D721Med (cell line): Measurements from ENCODE around the gene CHST13.

ENCODE experiments used
- DNase-seq: peaks from one replicate; pipeline ENCODE4 v3.0.0; 2011; ENCODE audit warnings: low spot score; ENCODE audit not compliant: insufficient read length
- FAIRE-seq: peaks from 2 replicates; lab custom pipeline; 2011; peaks lifted over from hg19 to GRCh38; lab: Jason Lieb, UNC
- CTCF ChIP-seq: IDR thresholded peaks from 2 replicates; pipeline ENCODE4 v1.5.1; 2012; ENCODE audit warnings: mild to moderate bottlenecking, control low read depth; ENCODE audit not compliant: insufficient read depth; ENCODE audit errors: missing control alignments

Gene CHST13

DNA sequence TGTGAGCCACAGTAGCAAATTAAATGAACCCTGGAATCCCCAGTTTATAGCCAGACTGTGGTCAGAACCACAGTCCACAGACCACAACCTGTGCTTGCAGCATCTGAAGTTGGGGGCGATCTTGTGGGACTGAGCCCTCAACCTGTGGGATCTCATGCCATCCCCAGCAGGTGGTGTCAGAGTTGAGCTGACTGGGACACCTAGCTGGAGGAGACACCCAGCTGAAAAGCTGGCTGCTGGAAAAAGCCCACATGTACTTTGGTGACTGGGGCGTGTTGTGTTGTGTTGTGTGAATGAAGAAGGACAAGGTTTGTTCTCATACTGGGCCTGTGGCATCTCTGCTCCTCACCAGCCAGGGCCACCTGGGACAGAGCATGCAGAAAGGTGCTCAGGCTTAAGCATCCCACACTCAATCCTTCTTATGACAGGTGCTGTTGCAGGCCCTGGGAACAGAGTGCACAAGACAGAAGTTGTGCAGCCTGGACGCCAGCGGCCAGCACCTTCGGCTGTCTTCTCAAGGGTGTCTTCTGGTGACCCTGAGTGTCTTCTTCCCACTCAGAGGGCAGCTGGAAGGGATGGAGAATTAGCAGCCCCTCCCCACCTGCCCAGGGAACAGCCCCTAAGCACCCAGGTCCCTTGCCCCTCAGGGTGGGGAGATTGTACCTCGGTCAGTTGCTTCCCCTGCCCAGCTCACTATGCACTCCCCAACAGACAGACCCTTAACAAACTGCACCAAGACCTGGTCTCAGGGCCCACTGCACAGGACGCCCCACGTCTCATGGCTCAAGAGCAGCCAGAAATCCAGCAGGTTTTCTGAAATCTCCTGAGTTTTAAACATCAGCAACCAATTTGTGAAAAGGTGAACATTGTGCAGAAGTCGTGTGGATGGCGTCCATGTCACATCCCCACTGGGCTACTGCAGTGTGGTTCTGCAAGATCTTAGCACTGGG is 4.2 kb upstream of the CHST13 start:
- FAIRE-seq (no peak), DNase-seq (no peak)
- TF ChIP-seq CTCF = no peak

- DNase-seq = no peak
- no peak for TF ChIP-seq CTCF
- no peak for FAIRE-seq
Observed at GRCh38 chr3:126521122-126521891, 2.6 kb upstream of the CHST13 start.

GRCh38 chr3:126522363-126522788 is 1.6 kb upstream of the CHST13 start:
- DNase-seq (peak; percentile 75), FAIRE-seq (no peak)

GRCh38 chr3:126524429-126524988 is 554 bp downstream of the CHST13 start:
- DNase-seq (peak; percentile 76), FAIRE-seq (no peak)

More at GRCh38 chr3:126522363-126522788, 1.6 kb upstream of the CHST13 start:
- peak; percentile 83 for TF ChIP-seq CTCF

DNA sequence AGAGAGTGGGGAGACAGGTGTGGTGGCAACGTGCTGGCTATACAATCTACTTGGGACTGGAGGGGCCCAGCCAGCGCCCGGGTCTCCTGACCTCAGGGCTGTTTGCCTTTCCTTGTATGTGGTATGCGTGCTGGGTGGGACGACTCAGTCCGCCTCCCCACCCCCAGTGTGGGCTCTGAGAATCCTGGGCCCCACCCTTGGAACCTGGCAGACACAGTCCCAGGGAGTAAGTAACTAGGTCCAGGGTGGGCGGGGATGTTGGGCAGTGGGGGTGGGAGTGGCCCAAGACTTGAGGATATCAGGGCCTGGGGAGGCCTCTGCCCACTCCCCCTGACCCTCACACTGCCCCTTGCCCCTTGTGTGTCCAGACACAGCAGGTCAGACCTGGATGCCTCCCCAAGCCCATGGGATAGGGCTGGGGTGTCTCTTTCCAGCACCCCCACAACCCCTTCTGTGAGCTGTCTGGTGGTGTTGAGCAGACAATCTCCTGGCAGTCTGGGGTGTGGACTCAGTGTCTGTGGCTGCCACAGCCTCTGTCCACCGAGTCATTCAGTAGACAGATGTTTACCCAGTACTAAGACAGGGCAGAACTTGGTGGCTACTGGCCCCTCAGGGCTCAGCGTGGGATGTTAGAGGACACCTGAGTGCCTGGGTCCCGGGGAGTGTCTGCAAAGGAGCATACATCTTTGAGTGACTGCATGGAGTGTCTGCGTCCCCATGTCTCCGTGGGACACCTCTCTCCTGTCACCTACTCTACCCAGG is 1.3 kb downstream of the CHST13 start:
- no peak for TF ChIP-seq CTCF
- FAIRE-seq = no peak
- no peak for DNase-seq

More at GRCh38 chr3:126524429-126524988, 554 bp downstream of the CHST13 start:
- no peak for TF ChIP-seq CTCF

DNA sequence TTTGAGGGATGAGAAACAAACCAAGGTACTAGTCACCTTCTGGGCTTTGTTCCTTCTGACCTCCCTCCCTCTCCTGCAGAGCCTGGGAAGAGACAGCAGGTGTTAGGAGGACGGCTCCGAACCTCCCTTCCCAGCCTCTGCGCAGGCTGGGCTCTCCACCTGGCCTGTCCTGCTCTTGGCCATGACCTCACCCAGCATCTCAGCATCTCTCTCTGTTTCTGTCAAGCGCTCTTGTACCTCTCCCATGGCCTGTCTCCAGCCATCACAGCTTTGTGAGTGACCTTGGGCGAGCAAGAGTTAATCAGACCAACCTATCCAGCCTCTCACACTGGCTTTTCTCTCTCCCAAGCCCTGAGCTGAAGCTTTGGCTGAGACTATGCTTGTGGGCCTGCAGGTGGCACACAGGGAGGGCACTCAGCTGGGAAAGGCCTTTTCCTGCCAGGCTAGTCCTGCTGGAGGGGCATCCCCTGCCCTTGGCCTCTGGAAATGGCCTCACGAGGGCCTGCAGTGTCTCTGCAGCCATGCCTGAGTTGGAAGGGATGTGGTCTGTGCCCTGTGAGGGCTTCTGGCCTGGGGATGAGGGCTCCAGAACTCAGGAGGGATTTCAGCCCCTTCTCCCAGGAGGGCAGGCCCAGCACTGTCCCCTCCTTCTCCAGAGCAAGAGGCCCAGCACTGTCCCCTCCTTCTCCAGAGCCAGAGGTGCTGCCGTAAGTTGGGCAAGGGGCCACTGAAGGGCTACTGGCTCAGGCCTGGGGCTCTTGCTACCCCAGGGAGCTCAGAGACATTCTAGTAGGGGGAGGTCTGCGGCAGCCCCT is 2.1 kb downstream of the CHST13 start:
- TF ChIP-seq CTCF = no peak
- FAIRE-seq = no peak

More for the DNA sequence above, 2.1 kb downstream of the CHST13 start:
- no peak for DNase-seq
